ENCODE results near the gene BACE2.

The BACE2 gene

DNA sequence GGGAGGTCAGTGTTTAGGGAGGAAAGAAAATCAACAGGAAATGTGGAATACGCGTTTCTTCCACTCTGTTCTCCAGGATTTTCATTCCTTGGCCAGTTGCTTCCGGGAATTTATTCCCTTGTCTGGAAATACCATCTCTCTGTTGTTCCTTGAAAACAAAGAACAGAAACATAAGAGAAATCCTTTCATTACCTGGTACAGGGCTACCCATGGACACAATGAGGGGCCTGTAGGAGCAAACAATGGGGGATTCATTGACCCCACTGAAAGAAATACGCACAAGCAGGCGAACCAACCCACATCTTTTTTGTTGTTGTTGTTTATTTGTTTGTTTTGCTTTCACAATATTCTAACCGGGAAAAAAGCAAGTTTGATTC lies 20.0 kb upstream of the BACE2 start:
- TF ChIP-seq, protein P1, sequence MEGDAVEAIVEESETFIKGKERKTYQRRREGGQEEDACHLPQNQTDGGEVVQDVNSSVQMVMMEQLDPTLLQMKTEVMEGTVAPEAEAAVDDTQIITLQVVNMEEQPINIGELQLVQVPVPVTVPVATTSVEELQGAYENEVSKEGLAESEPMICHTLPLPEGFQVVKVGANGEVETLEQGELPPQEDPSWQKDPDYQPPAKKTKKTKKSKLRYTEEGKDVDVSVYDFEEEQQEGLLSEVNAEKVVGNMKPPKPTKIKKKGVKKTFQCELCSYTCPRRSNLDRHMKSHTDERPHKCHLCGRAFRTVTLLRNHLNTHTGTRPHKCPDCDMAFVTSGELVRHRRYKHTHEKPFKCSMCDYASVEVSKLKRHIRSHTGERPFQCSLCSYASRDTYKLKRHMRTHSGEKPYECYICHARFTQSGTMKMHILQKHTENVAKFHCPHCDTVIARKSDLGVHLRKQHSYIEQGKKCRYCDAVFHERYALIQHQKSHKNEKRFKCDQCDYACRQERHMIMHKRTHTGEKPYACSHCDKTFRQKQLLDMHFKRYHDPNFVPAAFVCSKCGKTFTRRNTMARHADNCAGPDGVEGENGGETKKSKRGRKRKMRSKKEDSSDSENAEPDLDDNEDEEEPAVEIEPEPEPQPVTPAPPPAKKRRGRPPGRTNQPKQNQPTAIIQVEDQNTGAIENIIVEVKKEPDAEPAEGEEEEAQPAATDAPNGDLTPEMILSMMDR (IDR thresholded peaks at IDR 0.05; ENCODE audit: insufficient read depth, missing control alignments): no peak
- FAIRE-seq (no peak), DNase-seq (ENCODE audit: insufficient read length, low spot score) (no peak)

DNA sequence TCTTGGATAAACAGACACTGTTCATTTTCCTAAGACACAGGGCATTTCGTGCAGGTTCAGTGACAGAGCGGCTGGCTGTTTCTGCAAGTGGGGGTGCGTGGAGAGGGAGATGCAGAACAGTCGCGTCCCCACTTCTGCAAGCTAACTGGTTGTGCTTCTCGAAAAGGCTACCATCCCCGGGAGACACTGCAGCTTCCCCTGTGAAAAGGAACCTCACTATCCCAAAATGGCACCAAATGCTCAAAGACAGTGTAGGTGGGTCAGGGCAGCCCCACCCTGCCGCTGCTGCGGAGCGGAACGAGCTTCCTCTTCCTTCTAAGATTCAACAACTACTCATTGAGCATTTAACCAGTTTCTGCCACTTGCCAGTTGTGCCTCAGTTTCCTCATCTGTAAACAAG lies 19.2 kb upstream of the BACE2 start:
- DNase-seq (ENCODE audit: insufficient read length, low spot score) (no peak), FAIRE-seq (no peak)
- TF ChIP-seq, protein P1 (IDR thresholded peaks at IDR 0.05; ENCODE audit: insufficient read depth, missing control alignments): no peak

- FAIRE-seq: no peak
- TF ChIP-seq, protein P1 (IDR thresholded peaks at IDR 0.05; ENCODE audit: insufficient read depth, missing control alignments): no peak
- DNase-seq (ENCODE audit: insufficient read length, low spot score): no peak
Measured at GRCh38 chr21:41149199-41149598, 18.8 kb upstream of the BACE2 start.

DNA sequence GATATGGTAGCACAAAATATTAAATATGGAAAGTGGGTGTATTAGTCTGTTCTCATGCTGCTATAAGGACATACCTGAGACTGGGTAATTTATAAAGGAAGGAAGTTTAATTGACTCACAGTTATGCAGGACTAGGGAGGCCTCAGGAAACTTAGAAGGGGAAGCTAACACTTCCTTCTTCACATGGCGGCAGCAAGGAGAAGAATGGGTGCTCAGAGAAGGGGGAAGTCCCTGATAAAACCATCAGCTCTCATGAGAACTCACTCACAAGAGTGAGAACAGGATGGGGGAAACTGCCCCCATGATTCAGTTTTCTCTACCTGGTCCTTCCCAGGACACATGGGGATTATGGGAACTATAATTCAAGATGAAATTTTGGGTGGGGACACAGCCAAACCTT lies 15.8 kb upstream of the BACE2 start:
- FAIRE-seq (no peak), DNase-seq (ENCODE audit: insufficient read length, low spot score) (no peak)
- TF ChIP-seq, protein P1 (IDR thresholded peaks at IDR 0.05; ENCODE audit: insufficient read depth, missing control alignments): no peak

GRCh38 chr21:41153443-41153842 lies 14.5 kb upstream of the BACE2 start:
- DNase-seq (ENCODE audit: insufficient read length, low spot score) (no peak), FAIRE-seq (no peak)
- TF ChIP-seq, protein P1 (IDR thresholded peaks at IDR 0.05; ENCODE audit: insufficient read depth, missing control alignments): no peak

GRCh38 chr21:41156142-41156541 lies 11.8 kb upstream of the BACE2 start:
- FAIRE-seq: no peak
- TF ChIP-seq, protein P1 (IDR thresholded peaks at IDR 0.05; ENCODE audit: insufficient read depth, missing control alignments): no peak
- no peak for DNase-seq (ENCODE audit: insufficient read length, low spot score)

- FAIRE-seq: no peak
- DNase-seq (ENCODE audit: insufficient read length, low spot score): no peak
- TF ChIP-seq, protein P1 (IDR thresholded peaks at IDR 0.05; ENCODE audit: insufficient read depth, missing control alignments): no peak
Measured at GRCh38 chr21:41158026-41158425, 9.9 kb upstream of the BACE2 start.
